ENCODE measurements around the gene IFT81. TPM values are rescaled to one million over a fixed set of nuclear protein-coding genes. Genes with fewer than 3 reads are reported as not detected.

The IFT81 gene
- total and polyA plus RNA-seq, 2 of the 13 experiments (the other 11 are each of a cell fraction or from before 2014, with no cell fraction given) = 4.2 to 13.0 TPM

- ATAC-seq = no peak
- in situ Hi-C loops (cut with HindIII; ENCODE audit: extremely low pct_ligation_motif_present, low pct_unique_long_range_greater_than_20kb) = no loop called here
- no peaks in the 10 kb centered on the region for H3K79me2 ChIP-seq (ENCODE audit: insufficient read depth, low read length)
- no peaks in the 10 kb centered on the region for H4K20me1 ChIP-seq (ENCODE audit: insufficient read depth, low read length)
- TF ChIP-seq POLR2AphosphoS5 (IDR thresholded peaks at IDR 0.05; ENCODE audit: low read depth, low read length) = no peak
- TF ChIP-seq IRF2 (CRISPR knock-in tag; IDR thresholded peaks at IDR 0.05) = no peak
- TF ChIP-seq ETV5 (CRISPR knock-in tag; IDR thresholded peaks at IDR 0.05; ENCODE audit: borderline replicate concordance) = no peak
- TF ChIP-seq HDAC2 (CRISPR knock-in tag; IDR thresholded peaks at IDR 0.05) = no peak
- TF ChIP-seq FOXM1 (CRISPR knock-in tag; IDR thresholded peaks at IDR 0.05) = no peak
- H3K4me1 ChIP-seq (ENCODE audit: insufficient read depth, low read length) = no peaks in the 10 kb centered on the region
- H3K27ac ChIP-seq (ENCODE audit: extremely low read length, insufficient read depth, low read length) = no peak overlapping the region
- POLR2A ChIA-PET = no interaction called here
- H3K27me3 ChIP-seq (ENCODE audit: control insufficient read depth in 1 of 2, insufficient read depth in 2 of 2, low read length in 2 of 2) = no peaks in the 10 kb centered on the region
- CTCF ChIA-PET (ENCODE audit: low intra/inter-chr PET ratio, low total read pairs) = no interaction called here
- H3K9me3 ChIP-seq (ENCODE audit: low read length) = no peaks in the 10 kb centered on the region
- no peak overlapping the region for H3K4me3 ChIP-seq (replicated peaks in 1 of 3; ENCODE audit: insufficient read depth in 1 of 3, low read depth in 2 of 3, low read length in 3 of 3)
- no TSS peak for BruUV-seq (replicated peaks)
- H3K36me3 ChIP-seq (replicated peaks in 1 of 2; ENCODE audit: control insufficient read depth in 1 of 2, insufficient read depth in 2 of 2, low read length in 2 of 2) = peaks cover 0 to 1% of the 10 kb centered on the region in 2 experiments
- no peak for DNase-seq (ENCODE audit: low spot score)
- H2AFZ ChIP-seq (ENCODE audit: low read length) = no peak overlapping the region
- 96% methylated on average over 2 of the region's 2 CpGs for WGBS (ENCODE audit: low lambda C conversion rate)
- no peak overlapping the region for H3K4me2 ChIP-seq (ENCODE audit: low read depth, low read length)
- intact Hi-C loops (cut with micrococcal nuclease; ENCODE audit: unreplicated experiment) = no loop called here
- no peak for FAIRE-seq
- H3K9ac ChIP-seq (ENCODE audit: insufficient read depth, low read depth, low read length) = no peak overlapping the region
These were observed 11.6 kb downstream of the IFT81 start for GRCh38 chr12:110135806-110136205.

GRCh38 chr12:110137786-110138185 is 13.6 kb downstream of the IFT81 start:
- peaks cover 0 to 1% of the 10 kb centered on the region in 2 experiments for H3K36me3 ChIP-seq (replicated peaks in 1 of 2; ENCODE audit: control insufficient read depth in 1 of 2, insufficient read depth in 2 of 2, low read length in 2 of 2)
- no peak for DNase-seq (ENCODE audit: low spot score)
- CTCF ChIA-PET (ENCODE audit: low intra/inter-chr PET ratio, low total read pairs) = no interaction called here

More at GRCh38 chr12:110137786-110138185, 13.6 kb downstream of the IFT81 start:
- TF ChIP-seq THAP8 (CRISPR knock-in tag; IDR thresholded peaks at IDR 0.05; ENCODE audit: borderline replicate concordance) (no peak), MED8 (CRISPR knock-in tag; IDR thresholded peaks at IDR 0.05; ENCODE audit: insufficient replicate concordance) (no peak), NFATC3 (CRISPR knock-in tag; IDR thresholded peaks at IDR 0.05) (no peak)
- Histone ChIP-seq H2AFZ (ENCODE audit: low read length) (no peak overlapping the region), H3K4me2 (ENCODE audit: low read depth, low read length) (no peak overlapping the region), H4K20me1 (ENCODE audit: insufficient read depth, low read length) (no peaks in the 10 kb centered on the region), H3K27ac (ENCODE audit: extremely low read length, insufficient read depth, low read length) (no peak overlapping the region), H3K9ac (ENCODE audit: insufficient read depth, low read depth, low read length) (no peak overlapping the region), H3K4me3 (replicated peaks in 1 of 3; ENCODE audit: insufficient read depth in 1 of 3, low read depth in 2 of 3, low read length in 3 of 3) (no peak overlapping the region), H3K79me2 (ENCODE audit: insufficient read depth, low read length) (no peaks in the 10 kb centered on the region), H3K27me3 (ENCODE audit: control insufficient read depth in 1 of 2, insufficient read depth in 2 of 2, low read length in 2 of 2) (no peaks in the 10 kb centered on the region), H3K4me1 (ENCODE audit: insufficient read depth, low read length) (no peaks in the 10 kb centered on the region), H3K9me3 (ENCODE audit: low read length) (no peaks in the 10 kb centered on the region)
- intact Hi-C loops (cut with micrococcal nuclease; ENCODE audit: unreplicated experiment) = no loop called here
- no peak for ATAC-seq
- in situ Hi-C loops (cut with HindIII; ENCODE audit: extremely low pct_ligation_motif_present, low pct_unique_long_range_greater_than_20kb) = no loop called here
- BruUV-seq (replicated peaks) = no TSS peak
- POLR2A ChIA-PET = interaction anchor here (1.0 kb wide), 1 partner anchor 27 kb away, joined by 3 read pairs; no protein-coding TSS in a partner anchor
- FAIRE-seq = no peak
- 90% methylated on average over 3 of the region's 3 CpGs for WGBS (ENCODE audit: low lambda C conversion rate)

Measured in HepG2 (cell line).